ENCODE results near the gene ULK4.
"Not testable (repeated sequence)": the region's sequence is repeated elsewhere in the genome, so short reads cannot be mapped to it uniquely, and the experiment has no call there.

ULK4 gene

GRCh38 chr3:41574900-41575299 is 387.0 kb downstream of the ULK4 start:
- no peak for DNase-seq (ENCODE audit: low read depth)

GRCh38 chr3:41573591-41573990 is 388.3 kb downstream of the ULK4 start:
- no peak for DNase-seq (ENCODE audit: low read depth)

- DNase-seq (ENCODE audit: low read depth) = no peak
Measured at GRCh38 chr3:41572092-41572491, 389.8 kb downstream of the ULK4 start.

GRCh38 chr3:41569632-41570305 is 392.1 kb downstream of the ULK4 start:
- no peak for DNase-seq (ENCODE audit: low read depth)

GRCh38 chr3:41565948-41566514 is 395.9 kb downstream of the ULK4 start:
- DNase-seq (ENCODE audit: low read depth) = no peak

- no peak for DNase-seq (ENCODE audit: low read depth)
Measured at GRCh38 chr3:41565003-41565402, 396.9 kb downstream of the ULK4 start.

- not testable (repeated sequence) for DNase-seq (ENCODE audit: low read depth)
Measured at GRCh38 chr3:41556245-41556644, 405.7 kb downstream of the ULK4 start.

- no peak for DNase-seq (ENCODE audit: low read depth)
Measured at GRCh38 chr3:41532976-41533375, 428.9 kb downstream of the ULK4 start.

GRCh38 chr3:41526995-41527573 is 434.8 kb downstream of the ULK4 start:
- DNase-seq (ENCODE audit: low read depth) = no peak

GRCh38 chr3:41525303-41526064 is 436.4 kb downstream of the ULK4 start:
- no peak for DNase-seq (ENCODE audit: low read depth)

GRCh38 chr3:41523897-41524296 is 438.0 kb downstream of the ULK4 start:
- DNase-seq (ENCODE audit: low read depth) = no peak

- DNase-seq (ENCODE audit: low read depth) = no peak
Measured at GRCh38 chr3:41522612-41523011, 439.3 kb downstream of the ULK4 start.

GRCh38 chr3:41521010-41521655 is 440.8 kb downstream of the ULK4 start:
- DNase-seq (ENCODE audit: low read depth) = no peak

- DNase-seq (ENCODE audit: low read depth) = no peak
Measured at GRCh38 chr3:41519746-41520145, 442.2 kb downstream of the ULK4 start.

GRCh38 chr3:41518626-41519025 is 443.3 kb downstream of the ULK4 start:
- no peak for DNase-seq (ENCODE audit: low read depth)

GRCh38 chr3:41508063-41508696 is 453.7 kb downstream of the ULK4 start:
- no peak for DNase-seq (ENCODE audit: low read depth)

- no peak for DNase-seq (ENCODE audit: low read depth)
Measured at GRCh38 chr3:41507336-41508062, 454.4 kb downstream of the ULK4 start.

GRCh38 chr3:41503998-41504623 is 457.8 kb downstream of the ULK4 start:
- no peak for DNase-seq (ENCODE audit: low read depth)

GRCh38 chr3:41502481-41502880 is 459.4 kb downstream of the ULK4 start:
- DNase-seq (ENCODE audit: low read depth) = no peak

- DNase-seq (ENCODE audit: low read depth) = no peak
Measured at GRCh38 chr3:41502023-41502422, 459.9 kb downstream of the ULK4 start.

- no peak for DNase-seq (ENCODE audit: low read depth)
Measured at GRCh38 chr3:41498847-41499246, 463.1 kb downstream of the ULK4 start.

Data from stimulated activated CD8-positive, alpha-beta memory T cell treated with anti-CD3 and anti-CD28 coated beads, Interleukin-4, amount 100 ng/mL, for 24 hours (primary cell).